Hepatocyte (in vitro differentiated cells): ENCODE measurements around the gene PPM1G.

ENCODE experiments used
- EZH2 ChIP-seq: fragments of 200-600 bp; sonication (generic); IDR thresholded peaks from 2 replicates; pipeline ENCODE4 v1.6.1; 2016; ENCODE audit warnings: antibody characterized with exemption, mild to moderate bottlenecking, borderline replicate concordance
- TF ChIP-seq, protein P1 (sequence below): fragments of 200-600 bp; sonication (generic); IDR thresholded peaks from 2 replicates; pipeline ENCODE4 v1.5.1; 2016; ENCODE audit warnings: antibody characterized with exemption, mild to moderate bottlenecking; ENCODE audit not compliant: poor library complexity

DNA sequence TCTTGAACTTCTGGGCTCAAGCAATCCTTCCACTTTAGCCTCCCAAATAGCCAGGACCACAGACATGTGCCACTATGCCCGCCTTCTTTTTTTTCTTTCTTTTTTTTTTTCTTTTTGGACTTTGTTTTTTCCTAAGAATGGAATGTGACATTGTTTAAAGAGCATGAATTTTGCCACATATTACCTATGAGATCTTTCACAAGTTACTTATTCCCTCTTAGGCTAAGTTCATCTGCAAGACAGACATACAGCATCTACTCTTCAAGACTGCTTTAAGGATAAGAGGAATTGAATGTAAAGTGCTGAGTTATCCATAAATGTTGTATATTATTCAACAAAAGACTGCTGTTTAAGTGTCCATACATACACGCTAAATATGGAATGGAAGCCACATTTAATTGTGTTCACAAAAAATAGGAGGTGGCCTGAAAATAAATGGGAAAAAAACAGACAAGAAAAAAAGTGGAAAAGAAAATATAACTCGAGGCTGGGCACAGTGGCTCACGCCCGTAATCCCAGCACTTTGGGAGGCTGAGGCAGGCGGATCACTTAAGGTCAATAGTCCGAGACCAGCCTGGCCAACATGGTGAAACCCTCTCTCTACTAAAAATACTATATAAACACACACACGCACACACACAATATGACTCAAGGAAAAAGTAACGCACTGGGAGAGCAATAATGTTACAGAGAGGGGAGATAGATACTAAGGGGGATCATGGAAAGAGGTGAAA, 3.2 kb upstream of the PPM1G start:
- TF ChIP-seq, protein P1, sequence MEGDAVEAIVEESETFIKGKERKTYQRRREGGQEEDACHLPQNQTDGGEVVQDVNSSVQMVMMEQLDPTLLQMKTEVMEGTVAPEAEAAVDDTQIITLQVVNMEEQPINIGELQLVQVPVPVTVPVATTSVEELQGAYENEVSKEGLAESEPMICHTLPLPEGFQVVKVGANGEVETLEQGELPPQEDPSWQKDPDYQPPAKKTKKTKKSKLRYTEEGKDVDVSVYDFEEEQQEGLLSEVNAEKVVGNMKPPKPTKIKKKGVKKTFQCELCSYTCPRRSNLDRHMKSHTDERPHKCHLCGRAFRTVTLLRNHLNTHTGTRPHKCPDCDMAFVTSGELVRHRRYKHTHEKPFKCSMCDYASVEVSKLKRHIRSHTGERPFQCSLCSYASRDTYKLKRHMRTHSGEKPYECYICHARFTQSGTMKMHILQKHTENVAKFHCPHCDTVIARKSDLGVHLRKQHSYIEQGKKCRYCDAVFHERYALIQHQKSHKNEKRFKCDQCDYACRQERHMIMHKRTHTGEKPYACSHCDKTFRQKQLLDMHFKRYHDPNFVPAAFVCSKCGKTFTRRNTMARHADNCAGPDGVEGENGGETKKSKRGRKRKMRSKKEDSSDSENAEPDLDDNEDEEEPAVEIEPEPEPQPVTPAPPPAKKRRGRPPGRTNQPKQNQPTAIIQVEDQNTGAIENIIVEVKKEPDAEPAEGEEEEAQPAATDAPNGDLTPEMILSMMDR = no peak
- no peak for TF ChIP-seq EZH2
